K562 (cell line): Measurements from ENCODE around the gene GABRA4.

Source experiments
- ASH1L ChIP-seq: fragments of 450-650 bp; IDR thresholded peaks from 2 replicates; pipeline ENCODE4 v1.6.1; 2018; ENCODE audit warnings: borderline replicate concordance, mild to moderate bottlenecking, low read depth; ENCODE audit not compliant: partially characterized antibody
- CAMTA2 ChIP-seq: fragments of 250-450 bp; sonication (Bioruptor Pico); conservative IDR thresholded peaks from 2 replicates; pipeline ENCODE4 v1.5.1; 2022
- CREM ChIP-seq: IDR thresholded peaks from 2 replicates; pipeline ENCODE4 v1.6.1; 2014; ENCODE audit warnings: antibody characterized with exemption, low read depth
- CTCF ChIP-seq, 3 experiments: IDR thresholded peaks in 2 of 3; conservative IDR thresholded peaks in 1 of 3; 2 replicates each; pipeline ENCODE4 v1.5.1; 2011 to 2012; ENCODE audit warnings: low read length in 3 of 3, mild to moderate bottlenecking in 3 of 3, control low read depth in 2 of 3, improper control_type of control experiment in 1 of 3, inconsistent platforms in 1 of 3, low read depth in 1 of 3, mixed read lengths in 1 of 3, moderate library complexity in 1 of 3; ENCODE audit not compliant: insufficient read depth in 2 of 3
- EGR1 ChIP-seq: fragments of 450-650 bp; conservative IDR thresholded peaks from 2 replicates; pipeline ENCODE4 v1.6.1; 2017; ENCODE audit warnings: mild to moderate bottlenecking
- HCFC1 ChIP-seq: IDR thresholded peaks from 2 replicates; pipeline ENCODE4 v1.6.1; 2012; ENCODE audit warnings: low read depth, low read length, improper control_type of control experiment
- PKNOX1 ChIP-seq: fragments of 450-650 bp; IDR thresholded peaks from 2 replicates; pipeline ENCODE4 v1.6.1; 2016
- SIX5 ChIP-seq, 2 experiments: IDR thresholded peaks; 2 replicates each; pipeline ENCODE4 v1.6.1; 2011; ENCODE audit warnings: low read length in 2 of 2, borderline replicate concordance in 1 of 2, low read depth in 1 of 2, mild to moderate bottlenecking in 1 of 2, moderate library complexity in 1 of 2; ENCODE audit not compliant: insufficient read depth in 1 of 2
- SMAD3 ChIP-seq: fragments of 450-650 bp; formaldehyde crosslinking; conservative IDR thresholded peaks from 2 replicates; pipeline ENCODE4 v1.4.0; 2020; ENCODE audit warnings: mild to moderate bottlenecking
- TARDBP ChIP-seq: fragments of 450-650 bp; IDR thresholded peaks from 2 replicates; pipeline ENCODE4 v1.6.1; 2016
- TCF7L2 ChIP-seq: fragments of 150-350 bp; IDR thresholded peaks from 2 replicates; pipeline ENCODE4 v1.6.1; 2016; ENCODE audit warnings: low read depth, mild to moderate bottlenecking, low read length, moderate library complexity
- YY1 ChIP-seq, 3 experiments: IDR thresholded peaks; 2 replicates each; pipeline ENCODE4 v1.6.1; 2011; ENCODE audit warnings: low read length in 2 of 3, mild to moderate bottlenecking in 2 of 3, moderate library complexity in 2 of 3, borderline replicate concordance in 1 of 3, control low read depth in 1 of 3, low read depth in 1 of 3; ENCODE audit not compliant: insufficient read depth in 3 of 3, insufficient replicate concordance in 2 of 3, control insufficient read depth in 1 of 3, insufficient read length in 1 of 3; ENCODE audit errors: extremely low read depth in 1 of 3
- ZNF668 ChIP-seq: fragments of 250-450 bp; sonication (Bioruptor Pico); IDR thresholded peaks from 2 replicates; pipeline ENCODE4 v1.8.0; 2022; ENCODE audit warnings: mild to moderate bottlenecking, inconsistent platforms
- ZSCAN32 ChIP-seq: fragments of 450-650 bp; formaldehyde crosslinking; IDR thresholded peaks from 2 replicates; pipeline ENCODE4 v1.4.0; 2020; ENCODE audit warnings: mild to moderate bottlenecking, moderate library complexity

DNA sequence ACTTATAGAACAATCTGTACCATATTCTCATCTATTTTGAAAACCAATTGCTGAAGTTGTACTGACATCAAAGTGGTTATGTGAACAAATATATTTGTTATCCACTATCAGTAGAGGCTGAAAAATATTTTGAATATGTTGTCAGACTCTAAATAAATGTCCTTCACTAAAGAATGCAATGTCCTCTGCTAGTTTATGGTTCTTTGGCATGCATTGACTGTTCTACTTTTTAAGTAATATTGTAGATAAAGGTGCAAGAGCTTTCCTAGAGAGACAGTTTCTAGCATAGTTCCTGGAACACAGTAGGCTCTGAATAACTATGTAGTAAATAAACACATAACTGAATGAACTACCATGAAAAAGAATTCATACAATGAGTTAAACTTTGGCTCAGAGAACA, 66.2 kb downstream of the GABRA4 start:
- TF ChIP-seq SMAD3 (CRISPR knock-in tag): no peak
- no peak for TF ChIP-seq CTCF (IDR thresholded peaks at IDR 0.05 in 2 of 3, conservative IDR thresholded peaks at IDR 0.05 in 1 of 3; ENCODE audit: insufficient read depth in 2 of 3, low read depth in 1 of 3, low read length in 3 of 3)
- no peak for TF ChIP-seq ZSCAN32 (CRISPR knock-in tag)
- TF ChIP-seq EGR1: no peak
- TF ChIP-seq TCF7L2: no peak
- TF ChIP-seq CREM: no peak
- no peak for TF ChIP-seq CAMTA2 (CRISPR knock-in tag)
- no peak for TF ChIP-seq PKNOX1
- no peak for TF ChIP-seq TARDBP
- no peak for TF ChIP-seq ASH1L
- TF ChIP-seq YY1 (IDR thresholded peaks at IDR 0.05; ENCODE audit: borderline replicate concordance in 1 of 3, control insufficient read depth in 1 of 3, extremely low read depth in 1 of 3, insufficient read depth in 3 of 3, insufficient read length in 1 of 3, insufficient replicate concordance in 2 of 3, low read depth in 1 of 3, low read length in 2 of 3): no peak
- no peak for TF ChIP-seq ZNF668
- no peak for TF ChIP-seq SIX5 (IDR thresholded peaks at IDR 0.05; ENCODE audit: borderline replicate concordance in 1 of 2, insufficient read depth in 1 of 2, low read depth in 1 of 2, low read length in 2 of 2)
- no peak for TF ChIP-seq HCFC1
